Urothelium cell line (cell line): ENCODE results near the gene RNF152.
"Not testable (repeated sequence)": the region's sequence is repeated elsewhere in the genome, so short reads cannot be mapped to it uniquely, and the experiment has no call there.

Experiments
- DNase-seq: peaks from one replicate; pipeline ENCODE4 v3.0.0; 2011; ENCODE audit warnings: low spot score, mixed read lengths
- FAIRE-seq: peaks from 2 replicates; lab custom pipeline; 2011; peaks lifted over from hg19 to GRCh38; lab: Jason Lieb, UNC

The RNF152 gene

DNA sequence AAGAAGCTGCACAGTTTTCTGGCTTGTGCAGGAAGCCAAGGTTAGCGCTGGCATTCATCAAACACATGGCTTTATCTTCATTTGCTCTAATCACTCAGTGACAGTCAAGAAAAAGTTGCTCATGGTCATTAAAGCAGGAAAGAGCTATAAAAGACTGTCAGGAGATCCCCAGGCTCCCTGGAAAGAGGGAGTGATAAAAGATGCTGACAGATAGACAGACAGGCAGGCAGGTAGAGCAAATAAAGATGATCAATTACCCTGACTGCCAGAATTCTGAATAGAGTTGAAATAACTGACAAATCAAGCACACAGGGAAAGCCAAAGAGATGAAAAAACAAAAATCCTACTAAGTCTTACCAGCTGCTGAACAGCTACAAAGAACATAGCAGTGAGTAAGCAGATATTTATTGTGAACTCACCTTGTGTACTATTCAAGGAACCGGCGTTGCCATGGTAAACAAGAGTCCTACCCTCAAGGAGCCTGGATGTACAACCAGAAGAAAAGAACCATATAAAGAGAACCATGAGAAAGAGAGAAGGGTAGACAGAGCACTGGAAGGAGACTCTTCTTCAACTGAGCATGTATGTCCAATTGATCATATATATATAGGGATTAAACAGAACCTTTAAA is 68.0 kb downstream of the RNF152 start:
- DNase-seq (no peak), FAIRE-seq (no peak)

DNA sequence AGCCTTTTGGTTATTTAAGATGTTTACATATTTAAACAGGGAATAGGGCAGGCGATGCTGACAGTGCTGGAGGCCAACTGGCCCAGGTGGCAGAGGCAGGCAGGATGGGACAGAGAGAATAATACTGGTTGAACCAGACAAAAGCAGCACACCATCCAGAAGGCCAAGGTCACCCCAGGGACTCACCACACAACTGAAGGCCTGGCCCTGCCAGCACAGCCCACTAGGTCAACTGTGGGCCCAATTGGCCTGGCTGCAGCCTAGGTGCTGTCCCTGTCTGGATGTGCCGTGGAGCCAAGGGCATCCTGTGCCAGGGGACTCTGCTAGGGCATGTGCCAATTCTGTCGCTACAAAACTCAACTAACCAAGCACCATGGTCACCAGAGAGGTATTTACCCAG is 69.2 kb downstream of the RNF152 start:
- no peak for DNase-seq
- FAIRE-seq: no peak

DNA sequence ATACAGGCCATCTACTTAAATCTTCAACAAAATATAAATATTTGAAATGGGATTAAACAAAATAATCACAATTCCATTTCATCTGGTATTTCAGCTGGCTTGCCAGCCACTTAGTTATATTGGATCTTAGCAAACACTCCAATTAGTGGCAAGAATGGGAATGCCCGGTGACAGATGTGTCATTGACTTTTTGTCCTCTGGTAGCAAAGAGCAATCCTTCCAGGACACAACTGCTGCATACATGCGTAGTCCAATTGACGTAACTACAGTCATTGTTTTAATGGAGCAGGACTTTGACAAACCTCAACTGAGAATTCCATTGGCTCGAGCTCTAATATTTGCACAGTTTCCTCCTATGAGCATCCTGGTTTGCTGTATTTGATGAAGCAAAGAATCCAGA is 69.9 kb downstream of the RNF152 start:
- DNase-seq: no peak
- no peak for FAIRE-seq

DNA sequence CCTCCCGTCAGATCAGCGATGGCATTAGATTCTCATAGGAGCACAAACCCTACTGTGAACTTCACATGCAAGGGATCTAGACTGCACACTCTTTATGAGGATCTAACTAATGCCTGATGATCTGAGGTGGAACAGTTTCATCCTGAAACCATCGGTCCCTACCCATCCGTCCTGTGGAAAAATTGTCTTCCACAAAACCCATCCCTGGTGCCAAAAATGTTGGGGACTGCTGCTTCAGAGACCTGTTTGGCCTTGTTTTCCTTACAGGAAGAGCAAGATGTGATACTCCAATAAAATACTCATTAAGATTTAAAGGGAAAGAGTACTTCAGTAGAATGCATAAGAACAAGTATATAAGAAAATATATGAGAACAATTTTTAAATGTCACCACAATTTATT is 71.1 kb downstream of the RNF152 start:
- FAIRE-seq: no peak
- no peak for DNase-seq

DNA sequence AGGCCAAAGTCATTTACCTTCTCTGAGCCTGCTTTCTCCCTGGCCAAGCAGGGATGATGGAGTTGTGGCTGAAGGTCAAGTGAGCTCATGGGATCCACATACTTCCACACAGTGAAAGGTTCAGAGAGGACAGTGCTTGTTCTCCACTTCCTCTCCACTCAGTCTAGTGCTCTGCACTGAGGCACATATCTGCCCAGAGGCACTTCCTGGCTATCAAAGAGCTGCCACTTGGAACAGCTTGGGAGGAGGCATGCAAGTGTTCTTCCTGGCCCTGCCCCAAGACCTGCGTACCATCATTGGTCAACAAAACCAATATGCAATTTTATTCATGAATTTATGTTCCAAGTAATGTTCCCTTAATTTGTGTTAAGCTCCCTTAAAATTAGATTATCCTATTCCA is 71.9 kb downstream of the RNF152 start:
- DNase-seq (no peak), FAIRE-seq (no peak)

DNA sequence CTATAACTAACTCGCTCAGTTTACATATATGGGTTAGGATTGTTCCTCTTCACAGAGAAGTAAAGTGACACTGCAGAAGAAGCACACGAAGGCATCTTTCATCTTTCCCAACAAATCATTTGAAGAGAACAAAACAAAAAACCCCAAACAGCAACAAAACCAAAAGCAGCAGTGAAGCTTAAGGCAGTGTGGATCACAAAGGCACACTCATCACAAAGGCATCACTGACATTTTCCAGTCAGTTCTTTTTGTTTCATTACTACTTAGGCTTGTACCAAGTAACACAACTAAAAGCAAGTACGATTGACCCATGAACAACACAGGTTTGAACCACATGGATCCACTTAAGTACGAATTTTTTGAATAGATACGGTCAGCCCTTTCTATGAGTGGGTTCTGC is 75.7 kb downstream of the RNF152 start:
- DNase-seq (no peak), FAIRE-seq (no peak)

DNA sequence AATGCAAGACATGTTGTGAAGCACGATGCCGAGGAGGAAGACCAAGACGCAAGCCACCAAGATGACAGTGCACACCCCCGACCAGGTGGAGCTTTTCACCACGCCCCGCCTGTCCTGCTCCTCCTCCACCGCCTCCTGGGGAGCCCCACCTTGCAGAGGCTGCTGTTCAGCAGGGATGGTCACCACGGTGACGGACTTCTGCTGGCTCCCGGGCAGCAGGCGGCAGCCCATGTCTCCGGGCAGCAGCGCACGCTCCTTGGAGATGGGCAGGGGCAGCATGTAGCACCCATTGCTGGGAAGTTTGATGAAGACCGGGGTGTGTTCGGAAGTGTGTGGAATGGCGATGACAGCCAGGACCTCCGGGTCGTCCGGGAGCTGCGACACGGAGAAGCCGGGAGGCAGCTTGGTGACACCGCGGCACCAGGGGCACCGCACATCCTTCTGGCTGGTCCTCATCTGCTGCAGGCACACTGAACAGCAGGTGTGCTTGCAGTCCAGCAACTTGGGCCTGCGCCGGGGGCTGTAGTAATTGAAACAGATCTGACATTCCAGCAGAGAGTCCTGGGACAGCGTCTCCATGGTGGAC is 76.8 kb downstream of the RNF152 start:
- FAIRE-seq: no peak
- no peak for DNase-seq

DNA sequence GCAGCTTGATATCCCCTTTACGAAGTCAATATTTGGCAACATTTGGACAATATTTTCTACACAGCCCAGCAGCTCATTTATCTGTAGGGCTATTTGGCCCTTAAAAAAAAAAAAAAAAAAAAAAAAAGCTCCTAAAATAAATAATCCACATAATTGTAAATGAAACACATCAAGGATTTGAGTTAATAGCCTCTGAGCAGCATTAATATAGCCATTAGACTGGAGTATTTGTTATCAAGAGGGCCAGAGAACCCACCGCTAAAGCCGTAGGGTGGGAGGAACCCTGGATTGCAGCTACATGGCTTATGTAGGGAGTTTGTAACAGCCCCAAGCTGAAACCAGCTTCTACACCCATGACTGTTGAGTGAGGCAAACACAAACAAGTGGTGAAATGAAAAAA is 84.5 kb downstream of the RNF152 start:
- DNase-seq (no peak), FAIRE-seq (no peak)

DNA sequence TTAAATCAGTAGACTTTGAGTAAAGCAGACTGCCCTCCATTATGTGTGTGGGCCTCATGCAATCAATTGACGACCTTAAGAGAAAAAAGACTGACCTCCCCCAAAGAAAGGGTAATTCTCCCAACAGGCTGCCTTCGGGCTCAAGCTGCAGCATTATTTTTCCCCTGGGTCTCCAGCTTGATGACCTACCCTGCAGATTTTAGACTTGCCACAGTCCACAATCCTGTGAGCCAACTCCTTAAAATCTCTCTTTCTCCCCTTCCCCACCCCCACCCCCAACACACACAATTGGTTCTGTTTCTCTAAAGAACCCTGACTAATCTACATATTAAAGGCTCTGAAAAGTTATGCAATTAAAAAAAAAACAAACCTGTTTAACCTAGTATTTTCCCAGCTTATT is 89.4 kb downstream of the RNF152 start:
- FAIRE-seq (no peak), DNase-seq (no peak)

DNA sequence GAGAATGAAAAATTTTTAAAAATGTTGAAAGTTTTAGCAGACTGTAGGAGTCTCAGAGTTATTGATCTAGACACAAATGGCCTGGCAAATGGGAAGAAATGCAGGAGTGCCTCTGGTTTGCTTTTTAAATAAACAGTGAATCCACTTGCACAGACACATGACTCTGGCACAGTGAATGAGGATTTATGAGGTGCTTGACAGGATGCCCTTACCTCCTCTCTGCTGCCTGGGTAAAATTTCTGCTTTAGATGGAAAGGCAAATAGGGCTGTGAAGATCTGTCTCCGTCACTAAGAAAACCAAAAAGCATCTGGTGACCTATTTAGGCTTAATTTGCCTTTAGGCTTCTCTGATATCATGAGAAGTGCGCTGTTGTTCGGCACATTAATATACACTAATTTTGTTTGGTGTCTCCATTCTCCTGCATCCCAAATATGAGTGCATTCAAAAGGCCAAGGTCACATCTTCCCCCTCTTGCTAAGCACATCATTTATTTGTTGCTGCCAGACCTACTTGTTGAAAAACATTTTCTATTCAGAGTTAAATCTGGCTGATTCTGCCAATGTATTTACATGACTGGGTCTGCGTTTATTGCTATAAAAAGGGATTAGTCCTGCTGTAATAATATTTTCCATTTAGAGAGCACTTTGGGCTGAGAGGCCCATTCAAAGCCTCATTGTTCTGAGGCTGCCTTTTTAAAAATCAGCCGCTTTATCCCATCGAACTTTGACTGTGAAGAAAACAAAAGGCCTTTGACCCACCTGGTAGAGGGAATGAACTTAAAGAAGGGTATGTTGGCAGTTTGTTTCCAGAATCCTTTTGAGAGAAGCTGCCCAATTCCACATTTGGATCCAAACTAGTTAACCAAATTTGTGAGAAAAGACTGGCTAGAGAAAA is 94.9 kb downstream of the RNF152 start:
- DNase-seq (no peak), FAIRE-seq (no peak)

DNA sequence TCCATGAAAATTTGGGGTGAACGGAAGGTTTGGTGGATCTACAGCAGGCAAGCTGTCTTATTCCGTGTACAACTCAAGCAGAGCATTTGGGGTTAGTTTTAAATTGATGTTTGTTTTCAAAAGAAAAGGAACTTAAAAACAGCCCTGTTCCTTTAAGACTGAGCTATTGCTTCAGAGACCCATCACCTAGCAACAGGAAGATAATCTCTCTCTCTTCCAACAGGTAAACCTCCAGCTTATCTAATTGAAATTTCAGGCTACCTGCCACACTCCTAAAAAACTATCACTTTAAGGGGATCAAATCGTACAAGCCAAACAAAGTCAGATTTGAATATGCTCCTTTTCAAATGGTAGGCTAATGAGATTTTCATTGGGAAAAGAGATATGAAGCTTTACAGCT is 101.8 kb downstream of the RNF152 start:
- FAIRE-seq: no peak
- no peak for DNase-seq

DNA sequence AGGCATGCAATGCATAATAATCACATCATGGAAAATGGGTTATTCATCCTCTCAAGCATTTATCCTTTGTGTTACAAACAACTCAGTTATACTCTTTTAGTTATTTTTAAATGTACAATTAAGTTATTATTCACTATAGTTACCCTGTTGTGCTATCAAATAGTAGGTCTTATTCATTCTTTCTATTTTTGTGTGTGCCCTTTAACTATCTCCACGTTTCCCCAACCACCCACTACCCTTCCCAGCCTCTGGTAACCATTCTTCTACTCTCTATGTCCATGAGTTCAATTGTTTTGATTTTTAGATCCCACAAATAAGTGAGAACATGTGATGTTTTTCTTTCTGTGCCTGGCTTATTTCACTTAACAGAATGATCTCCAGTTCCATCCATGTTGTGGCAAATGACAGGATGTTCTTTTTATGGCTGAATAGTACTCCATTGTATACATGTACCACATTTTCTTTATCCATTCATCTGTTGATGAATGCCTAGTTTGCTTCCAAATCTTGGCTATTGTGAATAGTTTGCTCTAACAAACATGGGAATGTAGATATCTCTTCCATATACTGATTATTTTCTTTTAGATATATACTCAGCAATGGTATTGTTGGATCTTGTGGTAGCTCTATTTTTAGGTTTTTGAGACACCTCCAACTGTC is 105.7 kb downstream of the RNF152 start:
- FAIRE-seq, DNase-seq: not testable (repeated sequence)

DNA sequence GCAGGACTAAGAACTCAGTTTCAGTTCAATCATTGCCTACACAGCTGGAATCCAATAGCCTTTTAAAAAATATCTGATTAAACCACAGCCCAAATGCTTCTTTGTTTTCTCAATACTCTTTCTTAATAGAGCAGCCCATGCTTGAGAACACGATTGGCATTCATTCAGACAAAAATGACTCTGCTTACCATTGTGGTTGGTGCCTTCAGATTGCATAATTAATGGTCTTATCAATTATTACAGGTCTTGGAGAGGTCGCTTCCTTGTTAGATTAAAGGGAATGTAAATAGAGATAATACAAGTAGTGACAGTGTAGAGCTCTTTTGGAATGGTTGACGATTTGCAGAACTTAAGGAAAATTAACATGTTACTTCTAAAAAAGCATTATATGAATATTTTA is 107.2 kb downstream of the RNF152 start:
- FAIRE-seq: no peak
- no peak for DNase-seq

DNA sequence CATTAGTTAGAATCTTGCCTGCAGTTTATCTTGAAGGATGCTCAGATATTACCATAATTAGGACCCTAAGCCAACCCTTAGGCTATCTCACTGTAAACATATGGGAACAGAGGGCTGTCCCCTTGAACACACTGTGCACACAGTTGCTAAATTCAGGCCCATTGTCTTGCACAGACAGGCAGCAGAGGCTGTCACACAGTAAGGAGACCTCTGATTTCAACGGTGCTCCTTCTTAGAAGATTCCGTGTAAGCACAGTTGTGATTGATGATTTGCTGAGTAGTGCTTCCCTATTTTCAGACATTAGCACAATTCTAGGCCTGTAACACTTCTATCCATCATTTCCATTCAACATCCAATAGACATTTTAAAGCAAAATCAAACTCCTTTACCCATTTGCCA is 108.0 kb downstream of the RNF152 start:
- no peak for DNase-seq
- FAIRE-seq: no peak

DNA sequence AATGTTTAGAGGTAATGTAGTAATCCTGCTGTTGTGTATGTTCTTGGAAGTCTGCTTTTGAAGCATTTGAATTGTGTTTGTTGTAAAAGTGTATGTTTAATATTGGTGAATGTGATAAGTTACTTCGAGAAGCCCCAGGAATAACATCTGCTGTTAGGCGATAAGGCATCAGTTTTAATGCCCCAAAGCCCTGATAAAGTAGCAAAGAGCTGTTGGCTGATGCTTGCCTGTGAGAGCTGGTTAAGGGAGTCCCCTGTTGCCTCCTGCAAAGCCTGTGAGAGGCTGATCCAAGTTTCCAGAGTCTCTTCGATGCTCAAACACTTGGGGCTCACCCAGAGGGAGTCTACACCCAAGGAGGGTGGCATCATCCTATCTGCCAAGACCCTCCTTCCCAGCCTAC is 110.3 kb downstream of the RNF152 start:
- DNase-seq: no peak
- no peak for FAIRE-seq

DNA sequence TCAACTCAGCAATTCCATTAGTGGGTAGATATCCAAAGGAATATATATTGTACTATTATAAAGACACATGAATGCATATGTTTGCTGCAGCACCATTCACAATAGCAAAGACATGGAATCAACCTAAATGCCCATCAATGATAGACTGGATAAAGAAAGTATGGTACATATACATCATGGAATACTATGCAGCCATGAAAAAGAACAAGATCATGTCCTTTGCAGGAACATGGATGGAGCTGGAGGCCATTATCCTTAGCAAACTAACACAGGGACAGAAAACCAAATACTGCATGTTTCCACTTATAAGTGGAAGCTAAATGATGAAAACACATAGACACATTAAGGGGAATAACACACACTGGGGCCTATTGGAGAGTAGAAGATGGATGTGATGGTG is 116.6 kb downstream of the RNF152 start:
- FAIRE-seq, DNase-seq: not testable (repeated sequence)

DNA sequence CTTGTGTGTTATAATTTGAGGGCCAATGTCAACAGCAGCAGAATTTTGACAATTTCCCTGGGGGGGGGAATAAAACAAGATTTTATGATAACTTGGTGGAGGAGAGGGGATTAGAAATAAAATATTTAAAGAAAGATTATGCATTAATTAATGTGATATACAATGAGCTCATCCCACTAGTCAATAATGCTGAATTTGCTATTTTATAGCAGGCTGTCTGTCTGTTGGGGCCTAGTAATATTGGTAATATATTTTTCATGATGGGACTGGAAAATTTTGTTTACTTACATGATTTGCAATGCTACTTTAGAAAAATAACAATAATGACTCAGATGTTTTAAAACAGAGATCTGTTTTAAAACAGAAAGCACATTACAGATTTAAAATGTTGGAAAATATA is 118.0 kb downstream of the RNF152 start:
- no peak for FAIRE-seq
- no peak for DNase-seq

DNA sequence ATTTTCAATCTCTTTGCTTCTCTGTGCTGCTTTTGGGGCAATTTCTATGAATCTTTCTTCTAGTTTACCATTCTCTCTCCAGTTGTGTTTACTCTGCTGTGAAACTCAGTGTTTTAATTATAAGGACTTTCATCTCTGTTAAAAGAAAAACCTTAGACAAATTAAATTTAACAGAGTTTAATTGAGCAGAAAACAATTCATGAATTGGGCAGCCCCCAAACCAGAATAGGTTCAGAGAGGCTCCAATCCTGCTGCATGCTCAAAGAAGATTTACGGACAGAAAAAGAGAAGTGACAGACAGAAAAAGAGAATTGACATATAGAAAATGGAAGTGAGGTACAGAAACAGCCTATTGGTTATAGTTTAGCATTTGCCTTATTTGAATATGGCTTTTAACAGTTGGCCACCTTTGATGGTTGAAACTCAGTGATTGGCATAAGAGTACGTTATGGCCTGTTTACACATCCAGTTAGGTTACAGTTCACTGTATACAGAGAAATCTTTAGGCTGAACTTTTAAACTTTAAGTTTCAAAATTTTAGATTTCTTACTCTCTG is 120.4 kb downstream of the RNF152 start:
- FAIRE-seq (no peak), DNase-seq (no peak)

DNA sequence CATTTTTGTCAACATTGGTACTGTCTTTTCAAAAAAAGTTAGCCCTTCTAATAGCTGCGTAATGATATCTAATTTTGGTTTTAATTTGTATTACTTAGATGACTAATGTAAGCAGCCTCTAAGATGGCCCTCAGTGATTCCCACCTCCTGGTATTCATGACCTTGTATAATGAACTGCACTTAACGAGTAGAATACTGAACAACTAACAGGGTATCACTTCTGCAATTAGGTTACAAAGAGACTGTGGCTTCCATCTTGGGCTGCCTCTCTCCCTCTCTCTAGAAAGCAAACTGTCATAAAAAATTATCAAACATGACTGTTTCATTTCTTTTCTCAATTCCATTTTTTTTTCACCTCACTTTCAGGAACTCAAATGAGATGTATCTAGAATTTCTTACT is 120.9 kb downstream of the RNF152 start:
- DNase-seq (no peak), FAIRE-seq (no peak)

DNA sequence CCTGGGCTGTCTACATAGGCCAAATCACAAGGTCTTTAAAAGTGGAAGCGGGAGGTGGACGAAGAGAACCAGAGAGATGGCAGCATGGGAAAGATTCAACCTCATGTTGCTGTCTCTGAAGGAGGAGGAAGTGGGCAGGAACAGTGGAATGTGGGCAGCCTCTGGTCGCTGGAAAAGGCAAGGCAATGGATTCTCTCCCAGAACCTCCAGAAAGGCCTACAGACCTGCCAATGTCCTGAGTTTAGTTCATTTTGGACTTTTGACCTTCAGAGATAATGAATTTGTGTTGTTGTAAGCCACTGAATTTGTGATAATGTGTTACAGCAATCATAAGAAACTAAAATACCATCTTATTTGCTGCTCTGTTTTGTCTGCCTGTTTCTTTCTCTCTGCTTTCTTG is 122.5 kb downstream of the RNF152 start:
- DNase-seq (no peak), FAIRE-seq (no peak)

DNA sequence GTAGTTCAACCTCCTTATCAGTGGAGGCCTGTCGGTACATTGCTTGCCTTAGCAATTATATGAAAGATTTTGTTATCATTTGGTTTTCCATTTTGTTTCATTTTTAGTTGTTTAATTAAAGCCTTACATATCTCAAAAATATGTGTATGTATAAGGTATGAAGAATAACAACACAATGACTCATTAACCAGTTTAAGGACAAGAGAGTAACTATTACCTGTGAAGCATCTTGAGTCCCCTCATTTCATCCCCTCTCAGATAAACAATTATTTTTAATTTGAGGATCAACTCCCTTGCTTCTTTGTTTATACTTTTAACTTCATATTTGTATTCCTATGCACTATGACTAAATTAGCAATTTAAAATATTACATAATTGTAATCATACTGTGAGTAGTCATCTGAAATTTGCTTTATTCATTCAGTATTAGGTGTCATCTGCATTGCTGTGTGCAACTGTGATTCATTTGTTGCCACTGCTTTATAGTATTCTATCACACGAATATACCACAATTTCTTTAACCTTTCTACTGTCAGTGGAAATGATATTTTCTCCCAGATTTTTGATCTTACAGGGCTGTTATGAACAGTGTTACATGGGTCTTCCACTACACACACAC is 126.4 kb downstream of the RNF152 start:
- FAIRE-seq: no peak
- no peak for DNase-seq
